Measurements from ENCODE around the gene IQCH. TPM values are rescaled to one million over a fixed set of nuclear protein-coding genes. Genes with fewer than 3 reads are reported as not detected.
A peak's percentile ranks its signal among the peaks of the same experiment; 100 is the strongest.

IQCH gene
- total RNA-seq, 1 experiment from 2014 or later = 1.9 TPM

DNA sequence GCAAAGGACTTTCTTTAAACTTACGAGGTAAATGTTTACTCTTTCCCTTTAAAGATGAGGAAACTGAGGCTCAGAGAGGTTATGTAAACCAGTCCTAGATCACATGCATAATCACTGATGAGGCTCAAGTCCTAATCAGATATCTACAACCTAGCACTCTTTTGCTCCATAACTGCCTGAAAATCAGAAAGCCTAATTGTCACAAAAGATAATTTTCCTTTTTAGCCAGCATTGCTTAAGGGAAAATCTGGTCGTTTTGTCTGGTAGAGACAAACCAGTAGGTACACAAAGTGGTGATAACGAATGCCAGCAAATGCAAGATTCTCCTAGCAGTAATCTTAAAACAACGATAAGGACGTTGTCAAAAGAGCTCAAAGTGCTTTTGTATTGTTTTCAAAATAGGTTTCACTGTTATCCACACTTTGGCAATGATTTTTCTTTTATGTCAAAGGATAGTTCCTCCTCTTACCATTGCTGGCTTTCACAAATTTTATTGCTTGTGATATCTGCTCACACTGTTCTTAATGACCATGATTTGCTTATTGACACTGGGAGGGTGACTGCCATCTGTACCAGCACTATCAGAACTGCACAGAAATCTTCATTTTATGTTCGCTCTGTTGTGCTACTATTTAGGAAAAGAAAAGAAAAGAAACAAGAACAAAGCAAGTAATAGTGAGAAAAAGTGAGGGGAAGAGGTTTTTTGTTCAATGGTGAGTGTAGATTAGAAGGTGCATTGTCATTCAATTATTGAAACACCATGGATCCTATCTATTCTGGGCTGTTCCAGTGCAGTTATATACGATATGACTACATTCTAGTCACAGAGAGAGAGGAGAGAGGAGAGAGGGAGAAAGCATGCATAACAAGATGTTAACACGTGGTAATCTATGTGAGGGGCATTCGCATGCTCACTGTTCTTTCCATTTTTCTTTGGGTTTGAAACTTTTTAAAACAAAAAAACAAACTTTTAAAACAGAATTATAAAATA is 13.7 kb downstream of the IQCH start:
- CTCF ChIA-PET = no interaction called here

DNA sequence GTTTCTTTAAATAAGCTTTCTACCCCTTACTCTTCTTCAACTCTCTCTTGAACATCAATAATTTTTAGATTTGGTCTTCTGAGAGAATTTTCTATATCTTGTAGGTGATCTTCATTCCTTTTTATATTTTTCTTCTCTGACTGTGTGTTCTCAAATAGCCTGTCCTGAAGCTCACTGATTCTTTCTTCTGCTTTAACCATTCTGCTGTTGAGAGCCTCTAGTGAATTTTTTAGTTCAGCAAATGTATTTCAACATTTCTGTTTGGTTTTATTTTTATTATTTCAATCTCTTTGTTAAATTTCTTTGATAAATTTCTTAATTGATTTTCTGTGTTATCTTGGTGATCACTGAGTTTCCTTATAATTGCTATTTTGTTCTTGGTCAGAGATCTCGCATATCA is 19.6 kb downstream of the IQCH start:
- no peak for ATAC-seq
- ChIA-PET CTCF (no interaction called here), POLR2A (interaction anchor here (0.5 kb wide), 1 partner anchor 16 kb away, joined by 3 read pairs; no protein-coding TSS in a partner anchor)
- no peak for TF ChIP-seq SMAD3 (CRISPR knock-in tag; IDR thresholded peaks at IDR 0.05; ENCODE audit: borderline replicate concordance)
- TF ChIP-seq FOXJ3 (CRISPR knock-in tag; IDR thresholded peaks at IDR 0.05; ENCODE audit: borderline replicate concordance) = no peak
- TF ChIP-seq, protein P1, sequence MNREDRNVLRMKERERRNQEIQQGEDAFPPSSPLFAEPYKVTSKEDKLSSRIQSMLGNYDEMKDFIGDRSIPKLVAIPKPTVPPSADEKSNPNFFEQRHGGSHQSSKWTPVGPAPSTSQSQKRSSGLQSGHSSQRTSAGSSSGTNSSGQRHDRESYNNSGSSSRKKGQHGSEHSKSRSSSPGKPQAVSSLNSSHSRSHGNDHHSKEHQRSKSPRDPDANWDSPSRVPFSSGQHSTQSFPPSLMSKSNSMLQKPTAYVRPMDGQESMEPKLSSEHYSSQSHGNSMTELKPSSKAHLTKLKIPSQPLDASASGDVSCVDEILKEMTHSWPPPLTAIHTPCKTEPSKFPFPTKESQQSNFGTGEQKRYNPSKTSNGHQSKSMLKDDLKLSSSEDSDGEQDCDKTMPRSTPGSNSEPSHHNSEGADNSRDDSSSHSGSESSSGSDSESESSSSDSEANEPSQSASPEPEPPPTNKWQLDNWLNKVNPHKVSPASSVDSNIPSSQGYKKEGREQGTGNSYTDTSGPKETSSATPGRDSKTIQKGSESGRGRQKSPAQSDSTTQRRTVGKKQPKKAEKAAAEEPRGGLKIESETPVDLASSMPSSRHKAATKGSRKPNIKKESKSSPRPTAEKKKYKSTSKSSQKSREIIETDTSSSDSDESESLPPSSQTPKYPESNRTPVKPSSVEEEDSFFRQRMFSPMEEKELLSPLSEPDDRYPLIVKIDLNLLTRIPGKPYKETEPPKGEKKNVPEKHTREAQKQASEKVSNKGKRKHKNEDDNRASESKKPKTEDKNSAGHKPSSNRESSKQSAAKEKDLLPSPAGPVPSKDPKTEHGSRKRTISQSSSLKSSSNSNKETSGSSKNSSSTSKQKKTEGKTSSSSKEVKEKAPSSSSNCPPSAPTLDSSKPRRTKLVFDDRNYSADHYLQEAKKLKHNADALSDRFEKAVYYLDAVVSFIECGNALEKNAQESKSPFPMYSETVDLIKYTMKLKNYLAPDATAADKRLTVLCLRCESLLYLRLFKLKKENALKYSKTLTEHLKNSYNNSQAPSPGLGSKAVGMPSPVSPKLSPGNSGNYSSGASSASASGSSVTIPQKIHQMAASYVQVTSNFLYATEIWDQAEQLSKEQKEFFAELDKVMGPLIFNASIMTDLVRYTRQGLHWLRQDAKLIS (CRISPR knock-in tag; IDR thresholded peaks at IDR 0.05; ENCODE audit: borderline replicate concordance) = no peak
- no peak for DNase-seq (ENCODE audit: low spot score)
- H3K4me3 Mint-ChIP-seq = no peak overlapping the region
- H3K27me3 Mint-ChIP-seq (ENCODE audit: low read depth) = no peaks in the 10 kb centered on the region
- H3K9me3 Mint-ChIP-seq = peaks cover 7% of the 10 kb centered on the region; the same call in 1 of the 2 replicates
- no peak overlapping the region for H3K27ac Mint-ChIP-seq
- H3K36me3 Mint-ChIP-seq = no peaks in the 10 kb centered on the region
- H3K4me1 Mint-ChIP-seq = peaks cover 3% of the 10 kb centered on the region; the same call in 1 of the 2 replicates

More for the DNA sequence above, 13.7 kb downstream of the IQCH start:
- ATAC-seq = no peak
- TF ChIP-seq ZBTB21 (CRISPR knock-in tag; IDR thresholded peaks at IDR 0.05; ENCODE audit: borderline replicate concordance) = no peak
- TF ChIP-seq, protein P2, sequence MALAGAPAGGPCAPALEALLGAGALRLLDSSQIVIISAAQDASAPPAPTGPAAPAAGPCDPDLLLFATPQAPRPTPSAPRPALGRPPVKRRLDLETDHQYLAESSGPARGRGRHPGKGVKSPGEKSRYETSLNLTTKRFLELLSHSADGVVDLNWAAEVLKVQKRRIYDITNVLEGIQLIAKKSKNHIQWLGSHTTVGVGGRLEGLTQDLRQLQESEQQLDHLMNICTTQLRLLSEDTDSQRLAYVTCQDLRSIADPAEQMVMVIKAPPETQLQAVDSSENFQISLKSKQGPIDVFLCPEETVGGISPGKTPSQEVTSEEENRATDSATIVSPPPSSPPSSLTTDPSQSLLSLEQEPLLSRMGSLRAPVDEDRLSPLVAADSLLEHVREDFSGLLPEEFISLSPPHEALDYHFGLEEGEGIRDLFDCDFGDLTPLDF (CRISPR knock-in tag; IDR thresholded peaks at IDR 0.05) = no peak
- no peak for TF ChIP-seq FOXJ3 (CRISPR knock-in tag; IDR thresholded peaks at IDR 0.05; ENCODE audit: borderline replicate concordance)
- TF ChIP-seq, protein P3, sequence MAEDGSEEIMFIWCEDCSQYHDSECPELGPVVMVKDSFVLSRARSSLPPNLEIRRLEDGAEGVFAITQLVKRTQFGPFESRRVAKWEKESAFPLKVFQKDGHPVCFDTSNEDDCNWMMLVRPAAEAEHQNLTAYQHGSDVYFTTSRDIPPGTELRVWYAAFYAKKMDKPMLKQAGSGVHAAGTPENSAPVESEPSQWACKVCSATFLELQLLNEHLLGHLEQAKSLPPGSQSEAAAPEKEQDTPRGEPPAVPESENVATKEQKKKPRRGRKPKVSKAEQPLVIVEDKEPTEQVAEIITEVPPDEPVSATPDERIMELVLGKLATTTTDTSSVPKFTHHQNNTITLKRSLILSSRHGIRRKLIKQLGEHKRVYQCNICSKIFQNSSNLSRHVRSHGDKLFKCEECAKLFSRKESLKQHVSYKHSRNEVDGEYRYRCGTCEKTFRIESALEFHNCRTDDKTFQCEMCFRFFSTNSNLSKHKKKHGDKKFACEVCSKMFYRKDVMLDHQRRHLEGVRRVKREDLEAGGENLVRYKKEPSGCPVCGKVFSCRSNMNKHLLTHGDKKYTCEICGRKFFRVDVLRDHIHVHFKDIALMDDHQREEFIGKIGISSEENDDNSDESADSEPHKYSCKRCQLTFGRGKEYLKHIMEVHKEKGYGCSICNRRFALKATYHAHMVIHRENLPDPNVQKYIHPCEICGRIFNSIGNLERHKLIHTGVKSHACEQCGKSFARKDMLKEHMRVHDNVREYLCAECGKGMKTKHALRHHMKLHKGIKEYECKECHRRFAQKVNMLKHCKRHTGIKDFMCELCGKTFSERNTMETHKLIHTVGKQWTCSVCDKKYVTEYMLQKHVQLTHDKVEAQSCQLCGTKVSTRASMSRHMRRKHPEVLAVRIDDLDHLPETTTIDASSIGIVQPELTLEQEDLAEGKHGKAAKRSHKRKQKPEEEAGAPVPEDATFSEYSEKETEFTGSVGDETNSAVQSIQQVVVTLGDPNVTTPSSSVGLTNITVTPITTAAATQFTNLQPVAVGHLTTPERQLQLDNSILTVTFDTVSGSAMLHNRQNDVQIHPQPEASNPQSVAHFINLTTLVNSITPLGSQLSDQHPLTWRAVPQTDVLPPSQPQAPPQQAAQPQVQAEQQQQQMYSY (CRISPR knock-in tag; IDR thresholded peaks at IDR 0.05) = no peak
- no peak for TF ChIP-seq ZNF121 (CRISPR knock-in tag; IDR thresholded peaks at IDR 0.05)
- no peak for TF ChIP-seq SMAD4 (CRISPR knock-in tag; IDR thresholded peaks at IDR 0.05)
- no peak for TF ChIP-seq CBFB (CRISPR knock-in tag; IDR thresholded peaks at IDR 0.05; ENCODE audit: low read depth)
- no peak for TF ChIP-seq ZNF671 (CRISPR knock-in tag; IDR thresholded peaks at IDR 0.05)
- no peak for TF ChIP-seq NFATC4 (CRISPR knock-in tag; IDR thresholded peaks at IDR 0.05)
- TF ChIP-seq CREB1 (CRISPR knock-in tag; IDR thresholded peaks at IDR 0.05) = no peak
- TF ChIP-seq ZNF138 (CRISPR knock-in tag; conservative IDR thresholded peaks at IDR 0.05) = no peak
- POLR2A ChIA-PET = no interaction called here
- peak overlapping the region; percentile 35; the same call in 1 of the 2 replicates for H3K27ac Mint-ChIP-seq
- H3K27me3 Mint-ChIP-seq (ENCODE audit: low read depth) = no peaks in the 10 kb centered on the region; the same call in 1 of the 2 replicates
- no peak for DNase-seq (ENCODE audit: low spot score)
- H3K36me3 Mint-ChIP-seq = no peaks in the 10 kb centered on the region
- no peak overlapping the region for H3K4me3 Mint-ChIP-seq
- H3K4me1 Mint-ChIP-seq = peaks cover 18% of the 10 kb centered on the region
- peaks cover 7% of the 10 kb centered on the region; the same call in 1 of the 2 replicates for H3K9me3 Mint-ChIP-seq
